Measurements from ENCODE around the gene TMEM158. TPM values are rescaled to one million over a fixed set of nuclear protein-coding genes. Genes with fewer than 3 reads are reported as not detected.
A peak's percentile ranks its signal among the peaks of the same experiment; 100 is the strongest.

Gene TMEM158
- polyA plus RNA-seq, 4 donors, result 0.27 to 1.4 (median 0.97) TPM; not detected in 1

DNA sequence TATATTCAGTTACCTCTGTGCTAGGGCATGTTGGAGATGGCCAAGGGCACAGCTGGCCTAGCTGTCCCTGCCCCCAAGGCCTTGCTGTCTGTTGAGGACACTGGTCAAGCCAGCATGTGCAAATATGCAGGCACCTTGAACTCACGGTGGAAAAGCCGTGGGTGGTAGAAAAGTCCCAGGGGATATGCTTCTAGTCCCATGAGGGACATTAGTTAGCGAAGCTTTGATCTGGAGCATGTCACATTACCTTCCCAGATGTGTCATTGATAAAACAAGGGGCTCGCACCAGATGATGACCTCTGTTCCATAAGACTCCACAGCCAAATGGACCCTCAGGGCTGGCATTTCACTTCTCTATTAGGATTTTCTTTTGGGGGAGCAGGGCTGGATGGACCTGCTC is 14.2 kb upstream of the TMEM158 start:
- 61 to 81% (median 62%) methylated on average over 4 of the region's 4 CpGs for WGBS, 3 donors

DNA sequence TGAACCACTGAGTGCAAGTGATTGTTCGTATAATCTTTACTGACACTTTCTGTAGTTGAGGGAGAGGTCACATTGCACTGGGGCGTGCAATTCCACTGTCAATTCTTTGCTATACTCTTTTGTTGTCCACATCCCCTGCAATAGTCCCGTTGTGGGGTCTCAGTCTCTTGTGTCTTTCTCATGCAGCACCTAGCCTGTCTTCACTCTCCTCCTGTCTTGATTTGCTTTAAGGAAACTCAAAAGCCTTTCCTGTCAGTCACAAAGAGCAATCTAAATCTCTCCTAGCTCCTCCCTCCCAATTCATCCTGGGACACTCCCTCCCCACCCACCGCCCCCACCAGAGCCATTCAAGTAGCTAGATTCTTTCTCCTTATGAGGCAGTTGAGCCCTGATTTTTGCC is 13.2 kb upstream of the TMEM158 start:
- H3K4me3 ChIP-seq (ENCODE audit: low read depth in 1 of 3, low read length in 3 of 3), result no peak overlapping the region
- no peak overlapping the region for H3K27ac ChIP-seq (ENCODE audit: low read depth in 1 of 3, low read length in 2 of 3)
- no peaks in the 10 kb centered on the region for H3K9me3 ChIP-seq (ENCODE audit: control insufficient read depth in 2 of 2, insufficient read depth in 1 of 2, low read depth in 1 of 2, low read length in 1 of 2)
- WGBS, 3 donors, result 65 to 83% (median 76%) methylated on average over 4 of the region's 4 CpGs
- no peaks in the 10 kb centered on the region for H3K4me1 ChIP-seq (ENCODE audit: control insufficient read depth in 3 of 3, insufficient read depth in 2 of 3, low read depth in 1 of 3, low read length in 2 of 3)
- FAIRE-seq (no peak), DNase-seq (no peak)
- H3K27me3 ChIP-seq (ENCODE audit: control insufficient read depth in 3 of 3, insufficient read depth in 3 of 3, low read length in 3 of 3), result peaks cover 0 to 3% (median 0%) of the 10 kb centered on the region in 3 donors
- H3K36me3 ChIP-seq (ENCODE audit: control insufficient read depth in 3 of 3, insufficient read depth in 2 of 3, low read depth in 1 of 3, low read length in 3 of 3), result no peaks in the 10 kb centered on the region

More for the DNA sequence above, 14.2 kb upstream of the TMEM158 start:
- FAIRE-seq (no peak), DNase-seq (no peak)
- H3K9me3 ChIP-seq (ENCODE audit: control insufficient read depth in 2 of 2, insufficient read depth in 1 of 2, low read depth in 1 of 2, low read length in 1 of 2), result no peaks in the 10 kb centered on the region
- no peaks in the 10 kb centered on the region for H3K4me1 ChIP-seq (ENCODE audit: control insufficient read depth in 3 of 3, insufficient read depth in 2 of 3, low read depth in 1 of 3, low read length in 2 of 3)
- H3K27me3 ChIP-seq (ENCODE audit: control insufficient read depth in 3 of 3, insufficient read depth in 3 of 3, low read length in 3 of 3), result peaks cover 0 to 3% (median 0%) of the 10 kb centered on the region in 3 donors
- H3K27ac ChIP-seq (ENCODE audit: low read depth in 1 of 3, low read length in 2 of 3), result no peak overlapping the region
- no peak overlapping the region for H3K4me3 ChIP-seq (ENCODE audit: low read depth in 1 of 3, low read length in 3 of 3)
- no peaks in the 10 kb centered on the region for H3K36me3 ChIP-seq (ENCODE audit: control insufficient read depth in 3 of 3, insufficient read depth in 2 of 3, low read depth in 1 of 3, low read length in 3 of 3)

DNA sequence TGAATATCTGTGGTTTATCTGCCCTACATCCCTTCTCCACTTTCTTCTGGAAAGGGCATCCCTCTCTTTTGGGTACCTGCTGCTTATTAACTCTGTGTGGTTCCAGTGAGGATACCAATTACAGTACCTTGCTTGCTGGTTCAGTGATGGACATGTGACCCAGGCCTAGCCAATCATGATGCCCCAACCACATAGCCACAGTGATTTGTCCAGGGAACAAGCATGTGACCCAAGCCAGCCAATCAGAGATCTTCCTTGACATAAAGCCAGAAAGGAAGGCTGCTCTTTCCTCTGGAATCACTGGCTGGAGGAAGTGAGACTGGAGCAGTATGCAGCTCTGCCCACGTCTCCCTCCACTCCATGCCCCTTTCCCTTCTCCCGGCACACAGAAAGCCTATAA is 10.9 kb upstream of the TMEM158 start:
- H3K4me1 ChIP-seq (ENCODE audit: control insufficient read depth in 3 of 3, insufficient read depth in 2 of 3, low read depth in 1 of 3, low read length in 2 of 3), result no peaks in the 10 kb centered on the region
- no peak for FAIRE-seq

DNA sequence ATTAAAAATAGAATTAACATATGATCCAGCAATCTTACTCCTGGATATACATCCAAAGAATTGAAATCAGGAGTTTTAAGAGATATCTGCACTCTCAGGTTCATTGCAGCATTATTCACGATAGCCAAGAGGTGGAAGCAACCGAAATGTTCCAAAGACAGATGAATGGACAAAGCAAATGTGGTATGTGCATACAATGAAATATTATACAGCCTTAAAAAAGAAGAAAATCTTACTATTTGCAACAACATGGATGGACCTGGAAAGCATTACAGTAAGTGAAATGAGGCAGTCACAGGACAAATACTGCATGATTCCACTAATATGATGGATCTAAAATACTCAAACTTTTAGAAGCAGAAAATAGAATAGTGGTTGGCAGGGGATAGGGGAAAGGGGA is 9.3 kb upstream of the TMEM158 start:
- 86 to 96% (median 95%) methylated on average over 2 of the region's 2 CpGs for WGBS, 3 donors
- FAIRE-seq (no peak), DNase-seq (no peak)
- no peaks in the 10 kb centered on the region for H3K36me3 ChIP-seq (ENCODE audit: control insufficient read depth in 3 of 3, insufficient read depth in 2 of 3, low read depth in 1 of 3, low read length in 3 of 3)
- no peak overlapping the region for H3K4me3 ChIP-seq (ENCODE audit: low read depth in 1 of 3, low read length in 3 of 3)
- H3K27me3 ChIP-seq (ENCODE audit: control insufficient read depth in 3 of 3, insufficient read depth in 3 of 3, low read length in 3 of 3), result peaks cover 0 to 22% (median 2%) of the 10 kb centered on the region in 3 donors
- no peaks in the 10 kb centered on the region for H3K9me3 ChIP-seq (ENCODE audit: control insufficient read depth in 2 of 2, insufficient read depth in 1 of 2, low read depth in 1 of 2, low read length in 1 of 2)
- H3K27ac ChIP-seq (ENCODE audit: low read depth in 1 of 3, low read length in 2 of 3), result no peak overlapping the region
- no peaks in the 10 kb centered on the region for H3K4me1 ChIP-seq (ENCODE audit: control insufficient read depth in 3 of 3, insufficient read depth in 2 of 3, low read depth in 1 of 3, low read length in 2 of 3)

More for the DNA sequence above, 10.9 kb upstream of the TMEM158 start:
- no peak for DNase-seq
- no peaks in the 10 kb centered on the region for H3K9me3 ChIP-seq (ENCODE audit: control insufficient read depth in 2 of 2, insufficient read depth in 1 of 2, low read depth in 1 of 2, low read length in 1 of 2)
- H3K27me3 ChIP-seq (ENCODE audit: control insufficient read depth in 3 of 3, insufficient read depth in 3 of 3, low read length in 3 of 3), result peaks cover 0 to 13% (median 0%) of the 10 kb centered on the region in 3 donors
- H3K36me3 ChIP-seq (ENCODE audit: control insufficient read depth in 3 of 3, insufficient read depth in 2 of 3, low read depth in 1 of 3, low read length in 3 of 3), result no peaks in the 10 kb centered on the region
- WGBS, 3 donors, result 79 to 100% (median 86%) methylated on average over 2 of the region's 2 CpGs
- H3K4me3 ChIP-seq (ENCODE audit: low read depth in 1 of 3, low read length in 3 of 3), result no peak overlapping the region
- no peak overlapping the region for H3K27ac ChIP-seq (ENCODE audit: low read depth in 1 of 3, low read length in 2 of 3)

DNA sequence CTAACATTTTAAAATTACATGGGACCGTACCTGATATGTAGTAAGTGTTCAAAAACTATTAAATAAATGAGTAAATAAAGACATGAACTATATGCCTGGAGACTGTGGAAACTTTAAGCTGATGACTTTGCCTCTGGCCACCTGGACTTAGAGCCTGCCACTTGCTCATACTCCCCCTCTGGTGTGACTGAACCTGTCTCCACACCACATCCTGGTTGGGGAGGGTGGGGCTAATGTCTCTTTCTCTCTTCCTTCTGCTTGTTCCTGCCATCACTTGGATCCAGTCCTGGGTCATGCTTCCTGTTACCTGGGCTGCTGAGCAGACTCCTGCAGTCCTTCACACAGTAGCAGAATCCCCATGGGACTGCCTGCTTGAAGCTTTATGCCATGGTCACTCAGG is 8.2 kb upstream of the TMEM158 start:
- H3K4me1 ChIP-seq (ENCODE audit: control insufficient read depth in 3 of 3, insufficient read depth in 2 of 3, low read depth in 1 of 3, low read length in 2 of 3), result no peaks in the 10 kb centered on the region
- 89 to 98% (median 95%) methylated on average over 1 of the region's 1 CpG for WGBS, 3 donors
- H3K27me3 ChIP-seq (ENCODE audit: control insufficient read depth in 3 of 3, insufficient read depth in 3 of 3, low read length in 3 of 3), result peaks cover 0 to 25% (median 4%) of the 10 kb centered on the region in 3 donors
- no peak overlapping the region for H3K27ac ChIP-seq (ENCODE audit: low read depth in 1 of 3, low read length in 2 of 3)
- DNase-seq (no peak), FAIRE-seq (no peak)
- H3K36me3 ChIP-seq (ENCODE audit: control insufficient read depth in 3 of 3, insufficient read depth in 2 of 3, low read depth in 1 of 3, low read length in 3 of 3), result no peaks in the 10 kb centered on the region
- no peaks in the 10 kb centered on the region for H3K9me3 ChIP-seq (ENCODE audit: control insufficient read depth in 2 of 2, insufficient read depth in 1 of 2, low read depth in 1 of 2, low read length in 1 of 2)
- no peak overlapping the region for H3K4me3 ChIP-seq (ENCODE audit: low read depth in 1 of 3, low read length in 3 of 3)

DNA sequence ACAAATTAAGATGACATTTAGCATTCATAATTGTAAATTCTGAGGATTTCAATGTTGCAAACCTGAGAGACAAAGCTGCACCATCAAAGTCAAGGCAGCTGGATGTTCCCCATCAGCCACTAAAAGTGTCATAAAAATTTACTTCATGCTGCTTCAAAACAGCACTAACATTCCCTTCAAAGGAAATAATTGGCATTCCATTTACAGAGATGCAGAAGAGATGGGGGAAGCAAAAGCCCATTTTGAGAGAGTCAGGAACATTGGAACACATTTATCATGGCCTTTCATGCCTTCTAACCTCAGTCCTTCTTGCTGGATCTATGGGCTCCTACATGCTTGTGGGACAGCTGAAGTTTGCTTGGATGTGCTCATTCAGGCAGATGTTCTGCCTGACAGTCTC is 6.4 kb upstream of the TMEM158 start:
- FAIRE-seq, result no peak
- Histone ChIP-seq H3K4me3 (ENCODE audit: low read depth in 1 of 3, low read length in 3 of 3) (no peak overlapping the region), H3K4me1 (ENCODE audit: control insufficient read depth in 3 of 3, insufficient read depth in 2 of 3, low read depth in 1 of 3, low read length in 2 of 3) (no peaks in the 10 kb centered on the region), H3K27me3 (ENCODE audit: control insufficient read depth in 3 of 3, insufficient read depth in 3 of 3, low read length in 3 of 3) (peaks cover 0 to 41% (median 10%) of the 10 kb centered on the region in 3 donors), H3K27ac (ENCODE audit: low read depth in 1 of 3, low read length in 2 of 3) (no peak overlapping the region), H3K9me3 (ENCODE audit: control insufficient read depth in 2 of 2, insufficient read depth in 1 of 2, low read depth in 1 of 2, low read length in 1 of 2) (no peaks in the 10 kb centered on the region), H3K36me3 (ENCODE audit: control insufficient read depth in 3 of 3, insufficient read depth in 2 of 3, low read depth in 1 of 3, low read length in 3 of 3) (no peaks in the 10 kb centered on the region)
- DNase-seq, result no peak

DNA sequence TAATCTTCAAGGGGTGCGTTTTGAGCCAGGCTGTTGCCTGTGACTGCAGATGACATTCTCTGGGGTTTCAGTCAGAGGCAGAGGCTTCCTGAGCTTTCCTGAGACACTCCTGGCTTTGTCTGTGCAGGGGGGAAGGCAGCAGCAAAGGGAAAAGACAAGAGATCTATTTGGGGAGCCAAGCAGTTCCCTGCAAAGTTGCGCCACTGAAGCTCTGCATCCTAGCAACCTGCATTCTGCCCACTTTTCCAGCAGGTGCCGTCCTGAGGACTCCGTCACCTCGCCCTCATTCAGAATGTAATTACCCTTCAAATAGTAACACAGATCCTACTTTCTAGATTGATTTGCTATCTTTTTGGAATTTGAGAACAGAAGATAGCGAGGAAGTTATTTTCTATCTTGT is 1.9 kb upstream of the TMEM158 start:
- 22 to 73% (median 35%) methylated on average over 6 of the region's 6 CpGs for WGBS, 3 donors
- Histone ChIP-seq H3K4me3 (ENCODE audit: low read depth in 1 of 3, low read length in 3 of 3) (no peak overlapping the region), H3K36me3 (ENCODE audit: control insufficient read depth in 3 of 3, insufficient read depth in 2 of 3, low read depth in 1 of 3, low read length in 3 of 3) (no peaks in the 10 kb centered on the region), H3K4me1 (ENCODE audit: control insufficient read depth in 3 of 3, insufficient read depth in 2 of 3, low read depth in 1 of 3, low read length in 2 of 3) (peaks cover 0 to 4% (median 0%) of the 10 kb centered on the region in 3 donors), H3K27ac (ENCODE audit: low read depth in 1 of 3, low read length in 2 of 3) (no peak overlapping the region), H3K9me3 (ENCODE audit: control insufficient read depth in 2 of 2, insufficient read depth in 1 of 2, low read depth in 1 of 2, low read length in 1 of 2) (no peaks in the 10 kb centered on the region), H3K27me3 (ENCODE audit: control insufficient read depth in 3 of 3, insufficient read depth in 3 of 3, low read length in 3 of 3) (peaks cover 4 to 70% (median 15%) of the 10 kb centered on the region in 3 donors)
- DNase-seq, result peak; percentile 20 to 25
- FAIRE-seq, result no peak

DNA sequence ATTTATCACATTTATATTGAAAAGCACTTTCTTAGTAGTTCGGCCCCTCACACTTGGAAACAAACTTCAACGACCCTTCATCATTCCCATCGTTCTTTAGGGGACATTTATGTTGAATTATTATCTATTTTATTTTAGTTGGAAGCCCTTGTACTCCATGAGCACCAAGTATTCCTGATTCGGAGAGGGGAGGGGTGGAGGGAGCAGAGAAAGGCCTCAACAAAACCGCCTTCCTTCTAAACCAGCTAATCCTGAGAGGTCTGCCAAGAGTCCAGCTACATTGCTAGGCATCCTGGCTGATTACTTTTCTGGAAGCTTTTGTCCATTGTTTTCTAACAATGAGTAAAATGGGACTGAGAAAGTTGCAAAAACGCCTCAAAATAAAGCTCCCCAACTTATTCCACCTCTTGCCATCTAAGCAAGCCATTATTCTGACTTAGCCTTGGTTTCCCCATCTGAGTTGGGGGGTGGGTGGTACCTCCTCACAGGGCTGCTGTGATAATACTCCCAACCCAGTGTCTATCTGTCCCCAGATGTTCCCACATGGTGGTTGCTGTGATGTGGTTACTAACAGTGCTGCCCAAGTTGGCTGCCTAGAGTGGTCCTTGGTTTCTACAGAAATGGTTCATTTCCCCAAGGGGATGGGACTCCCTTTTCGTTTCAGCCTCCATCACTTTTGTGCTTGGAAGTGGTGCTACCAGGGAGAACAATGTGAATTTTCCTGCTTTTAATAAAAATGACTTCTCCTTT is 1.2 kb upstream of the TMEM158 start:
- Histone ChIP-seq H3K27ac (ENCODE audit: low read depth in 1 of 3, low read length in 2 of 3) (no peak overlapping the region), H3K36me3 (ENCODE audit: control insufficient read depth in 3 of 3, insufficient read depth in 2 of 3, low read depth in 1 of 3, low read length in 3 of 3) (no peaks in the 10 kb centered on the region), H3K4me1 (ENCODE audit: control insufficient read depth in 3 of 3, insufficient read depth in 2 of 3, low read depth in 1 of 3, low read length in 2 of 3) (peaks cover 0 to 4% (median 0%) of the 10 kb centered on the region in 3 donors), H3K4me3 (ENCODE audit: low read depth in 1 of 3, low read length in 3 of 3) (no peak overlapping the region), H3K27me3 (ENCODE audit: control insufficient read depth in 3 of 3, insufficient read depth in 3 of 3, low read length in 3 of 3) (peaks cover 4 to 72% (median 15%) of the 10 kb centered on the region in 3 donors), H3K9me3 (ENCODE audit: control insufficient read depth in 2 of 2, insufficient read depth in 1 of 2, low read depth in 1 of 2, low read length in 1 of 2) (no peaks in the 10 kb centered on the region)
- 57 to 68% (median 61%) methylated on average over 7 of the region's 7 CpGs for whole genome bisulfite sequencing, 3 donors
- FAIRE-seq, result no peak
- DNase-seq, result no peak

All from small intestine (tissue), 7 donors.